H1 (cell line): ENCODE measurements around the gene NOTUM. TPM values are rescaled to one million over a fixed set of nuclear protein-coding genes. Genes with fewer than 3 reads are reported as not detected.

ENCODE experiments used
- CTCF ChIA-PET: fragments of 300-600 bp; sonication (Branson Sonifier 250); formaldehyde crosslinking; loops from one replicate; lab custom pipeline; 2021; ENCODE audit not compliant: partially characterized antibody; lab: Charles Lee
- POLR2A ChIA-PET: fragments of 300-600 bp; sonication (Branson Sonifier 250); formaldehyde crosslinking; loops from one replicate; lab custom pipeline; 2021; ENCODE audit warnings: inconsistent platforms; ENCODE audit not compliant: partially characterized antibody; lab: Charles Lee
- DNase-seq, 2 experiments: peaks; one replicate each; pipeline versions ENCODE4 v3.0.0 to v3.0.0-alpha.2; 2010 to 2022; ENCODE audit warnings: low spot score in 2 of 2, low read depth in 1 of 2, mixed read lengths in 1 of 2
- FAIRE-seq: peaks from 2 replicates; lab custom pipeline; 2011; peaks lifted over from hg19 to GRCh38; lab: Jason Lieb, UNC
- H2AFZ ChIP-seq: 2 replicates; pipeline ENCODE4 v1.8.1; 2012; ENCODE audit warnings: low read length, inconsistent platforms
- H2AK5ac ChIP-seq: 2 replicates; pipeline ENCODE4 v1.6.1; 2013; ENCODE audit warnings: low read depth, low read length
- H2BK120ac ChIP-seq: replicated peaks from 2 replicates; pipeline ENCODE3; 2013; ENCODE audit warnings: low read depth, low read length, inconsistent platforms
- H2BK12ac ChIP-seq: 2 replicates; pipeline ENCODE4 v1.6.1; 2013; ENCODE audit warnings: low read depth, low read length
- H2BK15ac ChIP-seq: 2 replicates; pipeline ENCODE4 v1.6.1; 2013; ENCODE audit warnings: low read length
- H2BK20ac ChIP-seq: 2 replicates; pipeline ENCODE4 v1.6.1; 2013; ENCODE audit warnings: low read length
- H2BK5ac ChIP-seq: 2 replicates; pipeline ENCODE4 v1.6.1; 2013; ENCODE audit warnings: low read depth, low read length
- H3K14ac ChIP-seq: 2 replicates; pipeline ENCODE4 v1.6.1; 2013; ENCODE audit warnings: inconsistent platforms; ENCODE audit not compliant: insufficient read length
- H3K18ac ChIP-seq: 2 replicates; pipeline ENCODE4 v1.6.1; 2013; ENCODE audit warnings: low read length; ENCODE audit errors: extremely low read depth
- H3K23ac ChIP-seq: 2 replicates; pipeline ENCODE4 v1.6.1; 2013; ENCODE audit warnings: inconsistent platforms; ENCODE audit not compliant: insufficient read length
- H3K23me2 ChIP-seq: 2 replicates; pipeline ENCODE4 v1.6.1; 2013; ENCODE audit warnings: low read depth, low read length
- H3K27ac ChIP-seq: 2 replicates; pipeline ENCODE4 v1.6.1; 2011; ENCODE audit warnings: low read depth, low read length, inconsistent platforms
- H3K27me3 ChIP-seq, 4 experiments: replicated peaks in 1 of 4; 1 replicate in 1 of 4; 2 replicates in 3 of 4; pipeline versions ENCODE4 v1.6.1 to v1.8.1; 2011 to 2013; ENCODE audit warnings: low read length in 3 of 4, mild to moderate bottlenecking in 3 of 4, inconsistent platforms in 2 of 4, mixed read lengths in 2 of 4, moderate library complexity in 1 of 4; ENCODE audit not compliant: control insufficient read depth in 3 of 4, insufficient read depth in 3 of 4; ENCODE audit errors: extremely low read depth in 1 of 4
- H3K36me3 ChIP-seq, 4 experiments: 2 replicates each; pipeline versions ENCODE4 v1.6.1 to v1.8.1; 2011 to 2013; ENCODE audit warnings: mild to moderate bottlenecking in 4 of 4, low read length in 3 of 4, moderate library complexity in 2 of 4, control low read depth in 1 of 4, inconsistent platforms in 1 of 4; ENCODE audit not compliant: insufficient read depth in 4 of 4, control insufficient read depth in 2 of 4
- H3K4ac ChIP-seq: replicated peaks from 2 replicates; pipeline ENCODE3; 2013; ENCODE audit warnings: low read length, low read depth, mixed read lengths, inconsistent platforms; ENCODE audit not compliant: insufficient read length
- H3K4me1 ChIP-seq, 4 experiments: replicated peaks in 1 of 4; 1 replicate in 1 of 4; 2 replicates in 3 of 4; pipeline versions ENCODE4 v1.6.1 to v1.8.1; 2011 to 2013; ENCODE audit warnings: low read length in 3 of 4, inconsistent platforms in 2 of 4, mixed read lengths in 1 of 4; ENCODE audit not compliant: insufficient read depth in 4 of 4, control insufficient read depth in 3 of 4
- H3K4me2 ChIP-seq, 2 experiments: 2 replicates each; pipeline versions ENCODE4 v1.6.1 to v1.8.1; 2011 to 2013; ENCODE audit warnings: low read depth in 2 of 2, low read length in 2 of 2, control low read depth in 1 of 2, inconsistent platforms in 1 of 2, mild to moderate bottlenecking in 1 of 2; ENCODE audit not compliant: insufficient read depth in 1 of 2
- H3K4me3 ChIP-seq, 4 experiments: fragments of 200-600, 300-600 bp in 1 of 4; sonication (generic), shearing (Covaris generic), sonication (Bioruptor Twin) in 1 of 4; 2 replicates each; pipeline versions ENCODE4 v1.5.1 to v1.8.1; 2011 to 2016; ENCODE audit warnings: low read length in 4 of 4, low read depth in 3 of 4, control low read depth in 2 of 4, inconsistent platforms in 2 of 4, mild to moderate bottlenecking in 2 of 4, mixed read lengths in 1 of 4, moderate library complexity in 1 of 4; ENCODE audit not compliant: insufficient read depth in 2 of 4; ENCODE audit errors: extremely low read depth in 1 of 4
- H3K56ac ChIP-seq: replicated peaks from 2 replicates; pipeline ENCODE3; 2013; ENCODE audit warnings: low read depth, mild to moderate bottlenecking, mixed read lengths, low read length, inconsistent platforms; ENCODE audit not compliant: insufficient read length
- H3K79me1 ChIP-seq: 2 replicates; pipeline ENCODE4 v1.6.1; 2013; ENCODE audit warnings: low read depth, low read length, control low read depth
- H3K79me2 ChIP-seq, 2 experiments: 2 replicates each; pipeline versions ENCODE4 v1.6.1 to v1.8.1; 2012 to 2013; ENCODE audit warnings: low read length in 2 of 2, mild to moderate bottlenecking in 2 of 2, inconsistent platforms in 1 of 2; ENCODE audit not compliant: insufficient read depth in 2 of 2, control insufficient read depth in 1 of 2
- H3K9ac ChIP-seq, 4 experiments: replicated peaks in 1 of 4; 1 replicate in 1 of 4; 2 replicates in 3 of 4; pipeline versions ENCODE4 v1.6.1 to v1.8.1; 2011 to 2013; ENCODE audit warnings: low read depth in 3 of 4, low read length in 3 of 4, control low read depth in 2 of 4, mild to moderate bottlenecking in 2 of 4, moderate library complexity in 2 of 4, inconsistent platforms in 1 of 4; ENCODE audit errors: extremely low read depth in 1 of 4
- H3K9me3 ChIP-seq, 2 experiments: 2 replicates each; pipeline versions ENCODE4 v1.6.1 to v1.8.1; 2012 to 2013; ENCODE audit warnings: mild to moderate bottlenecking in 2 of 2, moderate library complexity in 2 of 2, control low read depth in 1 of 2, inconsistent platforms in 1 of 2, low read depth in 1 of 2, low read length in 1 of 2, mixed read lengths in 1 of 2; ENCODE audit not compliant: insufficient read depth in 2 of 2
- H4K20me1 ChIP-seq, 2 experiments: replicated peaks in 1 of 2; 2 replicates each; pipeline versions ENCODE3 to v1.8.1; 2011 to 2013; ENCODE audit warnings: inconsistent platforms in 2 of 2, low read length in 2 of 2, mild to moderate bottlenecking in 1 of 2; ENCODE audit not compliant: insufficient read depth in 2 of 2, control insufficient read depth in 1 of 2
- H4K5ac ChIP-seq: 2 replicates; pipeline ENCODE4 v1.6.1; 2013; ENCODE audit warnings: low read length, low read depth, mixed read lengths, inconsistent platforms; ENCODE audit not compliant: insufficient read length
- H4K8ac ChIP-seq: 2 replicates; pipeline ENCODE4 v1.8.0; 2013; ENCODE audit warnings: mild to moderate bottlenecking, moderate library complexity, low read length, inconsistent platforms; ENCODE audit not compliant: insufficient read depth; ENCODE audit errors: extremely low read depth
- H4K91ac ChIP-seq: replicated peaks from 2 replicates; pipeline ENCODE3; 2013; ENCODE audit warnings: low read length, mixed read lengths, inconsistent platforms; ENCODE audit not compliant: insufficient read length
- BACH1 ChIP-seq: IDR thresholded peaks from 2 replicates; pipeline ENCODE4 v1.6.1; 2012; ENCODE audit warnings: low read length, improper control_type of control experiment
- CBX8 ChIP-seq: fragments of 300-800, 300-1000 bp; sonication (generic); IDR thresholded peaks from 2 replicates; pipeline ENCODE4 v1.7.1; 2016; ENCODE audit warnings: low read depth, low read length, borderline replicate concordance
- FOSL1 ChIP-seq: IDR thresholded peaks from 2 replicates; pipeline ENCODE4 v1.6.1; 2011; ENCODE audit warnings: mild to moderate bottlenecking, low read depth, low read length, moderate library complexity; ENCODE audit not compliant: insufficient read depth
- PHF8 ChIP-seq: fragments of 200-600 bp; sonication (generic); conservative IDR thresholded peaks from 2 replicates; pipeline ENCODE4 v1.7.1; 2012; ENCODE audit warnings: low read depth, mild to moderate bottlenecking, inconsistent platforms, low read length, moderate library complexity
- WGBS, 2 experiments: shearing (Covaris generic) in 1 of 2; methylation state at CpG; one replicate each; pipeline versions ENCODE4 v1.1.6 to v1.1.7; 2013 to 2015; ENCODE audit warnings: low lambda C conversion rate in 2 of 2, mixed read lengths in 2 of 2, inconsistent platforms in 1 of 2, low coverage in 1 of 2, missing lambda C conversion rate in 1 of 2; ENCODE audit not compliant: insufficient replicate concordance in 2 of 2, insufficient coverage in 1 of 2, insufficient read length in 1 of 2; ENCODE audit errors: extremely low coverage in 1 of 2, missing lambda C conversion rate in 1 of 2; 5-methylcytosine and 5-hydroxymethylcytosine counted together
- polyA plus RNA-seq, 7 experiments: library from polyadenylated mRNA; depleted of rRNA in 3 of 7; stranded (reverse) in 5 of 7; unstranded in 2 of 7; fragments of >200 nt in 5 of 7; fragments of 200-250 nt in 2 of 7; gene quantifications; 1 replicate in 5 of 7; 2 replicates in 1 of 7; 4 replicates in 1 of 7; pipeline versions ENCODE4 v1.2.1 to v1.2.3, GENCODE V29; 2011 to 2013; ENCODE audit warnings: missing spikeins in 2 of 7, mixed read lengths in 2 of 7
- total RNA-seq: library from RNA; stranded (reverse); fragmentation: NEBNext Ultra II Directional; extraction: Animal tissue kit (Norgen Biotek cat#: 25700); gene quantifications from 2 replicates; pipeline ENCODE4 v1.2.1, GENCODE V29; 2021
- TF ChIP-seq, protein P1 (sequence below): IDR thresholded peaks from 2 replicates; pipeline ENCODE4 v1.6.1; 2011; ENCODE audit warnings: low read depth, mild to moderate bottlenecking, low read length; ENCODE audit not compliant: insufficient read depth

NOTUM gene
- total and polyA plus RNA-seq, 2 of the 8 experiments (the other 6 are each of a cell fraction or from before 2014, with no cell fraction given): 0.45 to 0.76 TPM

GRCh38 chr17:82000803-82001570, 40.0 kb upstream of the NOTUM start:
- Histone ChIP-seq H3K18ac (no peak overlapping the region), H3K27me3 (no peaks in the 10 kb centered on the region), H3K36me3 (no peaks in the 10 kb centered on the region), H3K56ac (no peak overlapping the region), H3K79me2 (no peaks in the 10 kb centered on the region), H2BK12ac (no peak overlapping the region), H4K5ac (no peak overlapping the region), H4K91ac (no peak overlapping the region), H2BK5ac (no peak overlapping the region), H4K8ac (no peak overlapping the region), H2AFZ (no peak overlapping the region), H3K23me2 (0 out of 2 replicates have a peak, but pooled peaks cover 1% of the 10 kb centered on the region), H2BK120ac (no peak overlapping the region), H3K27ac (no peak overlapping the region), H3K4me1 (no peaks in the 10 kb centered on the region; a peak in 1 of 7 replicates), H2BK20ac (no peak overlapping the region), H4K20me1 (peaks cover 0 to 5% of the 10 kb centered on the region in 2 experiments), H3K4me2 (no peak overlapping the region), H2AK5ac (no peak overlapping the region), H3K9ac (no peak overlapping the region), H2BK15ac (no peak overlapping the region), H3K9me3 (no peaks in the 10 kb centered on the region), H3K14ac (no peak overlapping the region), H3K79me1 (peaks cover 2% of the 10 kb centered on the region), H3K4ac (no peak overlapping the region), H3K23ac (no peak overlapping the region), H3K4me3 (no peak overlapping the region)
- WGBS, 2 experiments: 82% methylated on average over 25 of the region's 32 CpGs; no CpG with 5 or more reads in 1 of the 2 experiments
- FAIRE-seq (no peak), DNase-seq (peak in 1 of 2 experiments; percentile 47)
- CTCF ChIA-PET: interaction anchor here (1.3 kb wide), 1 partner anchor 9 kb away, joined by 3 read pairs; no protein-coding TSS in a partner anchor
- POLR2A ChIA-PET: no interaction called here
- TF ChIP-seq, protein P1, sequence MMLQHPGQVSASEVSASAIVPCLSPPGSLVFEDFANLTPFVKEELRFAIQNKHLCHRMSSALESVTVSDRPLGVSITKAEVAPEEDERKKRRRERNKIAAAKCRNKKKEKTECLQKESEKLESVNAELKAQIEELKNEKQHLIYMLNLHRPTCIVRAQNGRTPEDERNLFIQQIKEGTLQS: no peak
- no peak for TF ChIP-seq CBX8
- no peak for TF ChIP-seq BACH1
- no peak for TF ChIP-seq PHF8
- TF ChIP-seq FOSL1: no peak
